Thoracic aorta (tissue), 2 donors: ENCODE data around the gene CDK10. TPM values are rescaled to one million over a fixed set of nuclear protein-coding genes. Genes with fewer than 3 reads are reported as not detected.

Experiments
- ATAC-seq: fragments of 150-250 bp; one replicate; pipeline ENCODE4 v1.8.0; 2017; ENCODE audit warnings: low read depth; ENCODE audit not compliant: insufficient number of reproducible peaks, low FRiP score
- DNase-seq: peaks from one replicate; pipeline ENCODE4 v3.0.0-alpha.2; 2020; ENCODE audit warnings: low spot score
- H3K27ac ChIP-seq, 2 donors: fragments of 200-600 bp; sonication (generic); 1 replicate in 1 of 2; 2 replicates in 1 of 2; pipeline ENCODE4 v1.5.1; 2016; ENCODE audit warnings: mild to moderate bottlenecking in 2 of 2, moderate library complexity in 2 of 2
- H3K27me3 ChIP-seq: fragments of 200-600 bp; sonication (generic); replicated peaks from 2 replicates; pipeline ENCODE4 v1.6.0; 2016; ENCODE audit warnings: mild to moderate bottlenecking; ENCODE audit not compliant: insufficient read depth
- H3K36me3 ChIP-seq: fragments of 200-600 bp; sonication (generic); one replicate; pipeline ENCODE4 v1.5.1; 2016
- H3K4me1 ChIP-seq, 2 donors: fragments of 200-600 bp; sonication (generic); 1 replicate in 1 of 2; 2 replicates in 1 of 2; pipeline versions ENCODE4 v1.5.1 to v1.6.0; 2016; ENCODE audit warnings: low read depth in 2 of 2, mild to moderate bottlenecking in 1 of 2; ENCODE audit not compliant: control insufficient read depth in 1 of 2
- H3K4me3 ChIP-seq: fragments of 200-600 bp; sonication (generic); 2 replicates; pipeline ENCODE4 v1.5.1; 2016; ENCODE audit warnings: mild to moderate bottlenecking
- H3K9me3 ChIP-seq: fragments of 200-600 bp; sonication (generic); 2 replicates; pipeline ENCODE4 v1.5.1; 2016
- total RNA-seq, 2 donors: library from RNA; depleted of rRNA; stranded (reverse); fragments of >200 nt; gene quantifications; one replicate each; pipeline versions ENCODE4 v1.1.0 to v1.2.3, GENCODE V29; 2016
- TF ChIP-seq, protein P1 (sequence below): fragments of 200-600 bp; sonication (generic); IDR thresholded peaks from one replicate; pipeline ENCODE4 v1.5.1; 2019; ENCODE audit warnings: antibody characterized with exemption

CDK10 gene, protein sequence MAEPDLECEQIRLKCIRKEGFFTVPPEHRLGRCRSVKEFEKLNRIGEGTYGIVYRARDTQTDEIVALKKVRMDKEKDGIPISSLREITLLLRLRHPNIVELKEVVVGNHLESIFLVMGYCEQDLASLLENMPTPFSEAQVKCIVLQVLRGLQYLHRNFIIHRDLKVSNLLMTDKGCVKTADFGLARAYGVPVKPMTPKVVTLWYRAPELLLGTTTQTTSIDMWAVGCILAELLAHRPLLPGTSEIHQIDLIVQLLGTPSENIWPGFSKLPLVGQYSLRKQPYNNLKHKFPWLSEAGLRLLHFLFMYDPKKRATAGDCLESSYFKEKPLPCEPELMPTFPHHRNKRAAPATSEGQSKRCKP
- 10 to 100 TPM; 20.3 to 35.2 TPM for total RNA-seq

DNA sequence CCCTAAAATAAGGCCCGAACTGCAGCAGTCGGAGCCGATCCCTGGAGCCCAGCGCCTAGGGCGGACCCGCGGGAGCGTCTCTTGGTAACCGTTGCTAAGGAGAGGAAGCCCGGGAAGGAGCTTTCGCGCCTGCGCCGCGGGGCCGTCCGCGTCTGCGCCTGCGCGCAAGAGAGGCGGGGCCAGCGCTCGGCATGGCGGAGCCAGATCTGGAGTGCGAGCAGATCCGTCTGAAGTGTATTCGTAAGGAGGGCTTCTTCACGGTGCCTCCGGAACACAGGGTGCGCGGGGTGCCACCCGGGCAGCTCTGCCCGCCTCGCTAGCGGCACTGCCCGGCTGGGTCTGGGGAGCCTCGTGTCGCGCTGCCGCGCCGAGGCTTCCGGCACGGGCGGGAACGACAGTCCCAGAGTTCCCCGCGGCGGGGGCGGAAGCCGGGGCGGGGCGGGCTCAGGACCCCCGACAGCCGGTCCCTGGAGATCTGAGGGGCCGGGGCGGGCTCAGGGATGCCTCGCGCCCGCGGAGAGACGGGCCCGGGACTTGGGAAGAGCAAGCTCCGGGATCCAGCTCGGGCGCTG is at the start of gene CDK10:
TSS of gene CDK10 (plus strand) at position 170 of the 572 bp plus-strand sequence. CDS start at position 192, 22 bp downstream.
- peak within 1 kb of the TSS; percentile 63 to 79 for H3K27ac ChIP-seq

GRCh38 chr16:89637379-89637778 is 49.1 kb upstream of the CDK10 start:
- Histone ChIP-seq H3K4me1 (peaks cover 5% of the 10 kb centered on the region in 2 donors), H3K36me3 (no peaks in the 10 kb centered on the region), H3K27me3 (no peaks in the 10 kb centered on the region), H3K9me3 (no peaks in the 10 kb centered on the region), H3K4me3 (no peak overlapping the region), H3K27ac (no peak overlapping the region)
- DNase-seq (no peak), ATAC-seq (no peak)
- TF ChIP-seq, protein P1, sequence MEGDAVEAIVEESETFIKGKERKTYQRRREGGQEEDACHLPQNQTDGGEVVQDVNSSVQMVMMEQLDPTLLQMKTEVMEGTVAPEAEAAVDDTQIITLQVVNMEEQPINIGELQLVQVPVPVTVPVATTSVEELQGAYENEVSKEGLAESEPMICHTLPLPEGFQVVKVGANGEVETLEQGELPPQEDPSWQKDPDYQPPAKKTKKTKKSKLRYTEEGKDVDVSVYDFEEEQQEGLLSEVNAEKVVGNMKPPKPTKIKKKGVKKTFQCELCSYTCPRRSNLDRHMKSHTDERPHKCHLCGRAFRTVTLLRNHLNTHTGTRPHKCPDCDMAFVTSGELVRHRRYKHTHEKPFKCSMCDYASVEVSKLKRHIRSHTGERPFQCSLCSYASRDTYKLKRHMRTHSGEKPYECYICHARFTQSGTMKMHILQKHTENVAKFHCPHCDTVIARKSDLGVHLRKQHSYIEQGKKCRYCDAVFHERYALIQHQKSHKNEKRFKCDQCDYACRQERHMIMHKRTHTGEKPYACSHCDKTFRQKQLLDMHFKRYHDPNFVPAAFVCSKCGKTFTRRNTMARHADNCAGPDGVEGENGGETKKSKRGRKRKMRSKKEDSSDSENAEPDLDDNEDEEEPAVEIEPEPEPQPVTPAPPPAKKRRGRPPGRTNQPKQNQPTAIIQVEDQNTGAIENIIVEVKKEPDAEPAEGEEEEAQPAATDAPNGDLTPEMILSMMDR = no peak

More for the DNA sequence above, at the start of gene CDK10:
- Histone ChIP-seq H3K9me3 (no peaks in the 10 kb centered on the region), H3K27me3 (no peaks in the 10 kb centered on the region), H3K4me3 (peak within 1 kb of the TSS; percentile 99), H3K36me3 (peaks cover 5% of the 10 kb centered on the region), H3K4me1 (peaks cover 5 to 8% of the 10 kb centered on the region in 2 donors)
- DNase-seq (peak; percentile 45), ATAC-seq (peak; percentile 90)
- TF ChIP-seq, protein P1 = no peak

GRCh38 chr16:89638455-89638854 is 48.0 kb upstream of the CDK10 start:
- no peak for ATAC-seq
- peaks cover 5% of the 10 kb centered on the region in 2 donors for H3K4me1 ChIP-seq
- no peak for DNase-seq
- H3K4me3 ChIP-seq = no peak overlapping the region
- no peaks in the 10 kb centered on the region for H3K9me3 ChIP-seq
- TF ChIP-seq, protein P1 = no peak
- no peaks in the 10 kb centered on the region for H3K27me3 ChIP-seq
- no peak overlapping the region for H3K27ac ChIP-seq
- H3K36me3 ChIP-seq = no peaks in the 10 kb centered on the region

- Histone ChIP-seq H3K27me3 (no peaks in the 10 kb centered on the region), H3K4me3 (no peak overlapping the region), H3K27ac (no peak overlapping the region), H3K4me1 (peaks cover 5% of the 10 kb centered on the region in 2 donors), H3K9me3 (no peaks in the 10 kb centered on the region), H3K36me3 (no peaks in the 10 kb centered on the region)
- no peak for ATAC-seq
- TF ChIP-seq, protein P1 = no peak
- DNase-seq = no peak
Measured at GRCh38 chr16:89639385-89639784, 47.1 kb upstream of the CDK10 start.

DNA sequence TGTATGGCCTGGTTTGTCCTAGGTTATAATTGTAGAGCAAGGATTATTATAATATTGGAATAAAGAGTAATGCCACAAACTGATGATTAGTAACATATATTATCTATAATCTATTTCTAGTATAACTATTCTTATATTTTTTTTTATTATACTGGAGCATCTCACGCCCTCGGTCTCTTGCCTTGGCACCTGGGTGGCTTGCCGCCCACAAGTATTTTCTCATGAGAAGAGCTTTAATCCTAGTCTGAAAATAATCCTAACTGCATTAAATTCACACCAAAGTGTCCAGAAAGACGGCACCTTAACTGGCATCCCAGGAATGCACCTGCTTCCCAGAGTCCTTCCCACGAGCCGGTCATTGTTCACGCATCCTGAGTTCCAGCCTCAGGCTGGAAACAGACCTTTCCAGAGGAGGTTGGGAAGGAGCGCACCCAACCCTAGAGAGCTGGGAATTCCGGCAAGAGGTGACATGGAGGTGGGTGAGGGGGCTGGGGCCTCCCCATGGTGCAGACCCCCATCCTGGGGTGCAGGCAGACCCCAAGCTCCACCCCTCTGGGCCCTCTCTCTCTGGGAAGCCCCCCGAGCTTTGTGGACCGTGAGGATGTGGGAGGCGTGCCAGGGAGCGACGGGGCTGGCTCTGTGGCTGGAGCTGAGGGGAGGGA is 44.9 kb upstream of the CDK10 start:
- Histone ChIP-seq H3K36me3 (peaks cover 16% of the 10 kb centered on the region), H3K9me3 (no peaks in the 10 kb centered on the region), H3K27ac (no peak overlapping the region), H3K4me1 (peaks cover 5% of the 10 kb centered on the region in 2 donors), H3K4me3 (peak overlapping the region; percentile 71), H3K27me3 (no peaks in the 10 kb centered on the region)
- TF ChIP-seq, protein P1 = no peak
- no peak for DNase-seq
- ATAC-seq = no peak
